DOHH2 (cell line): ENCODE measurements around the gene CLDN14.

Experiments
- H3F3A ChIP-seq: fragments of 200-600 bp; sonication (generic), shearing (Covaris generic); 2 replicates; pipeline ENCODE4 v1.6.0; 2016; ENCODE audit warnings: antibody characterized with exemption, mild to moderate bottlenecking; ENCODE audit not compliant: control insufficient read depth, insufficient read depth
- H3K27ac ChIP-seq: fragments of 200-600 bp; sonication (generic); 2 replicates; pipeline ENCODE4 v1.5.1; 2014; ENCODE audit warnings: low read depth, mild to moderate bottlenecking, low read length, moderate library complexity
- H3K27me3 ChIP-seq: fragments of 200-600 bp; sonication (generic); 2 replicates; pipeline ENCODE4 v1.6.1; 2014; ENCODE audit warnings: mild to moderate bottlenecking, low read length, mixed read lengths; ENCODE audit not compliant: control insufficient read depth
- H3K36me3 ChIP-seq: fragments of 200-600 bp; sonication (generic); 2 replicates; pipeline ENCODE4 v1.6.1; 2014; ENCODE audit warnings: mild to moderate bottlenecking, low read length, moderate library complexity, mixed read lengths; ENCODE audit not compliant: control insufficient read depth
- H3K4me1 ChIP-seq: fragments of 200-600 bp; sonication (generic); 2 replicates; pipeline ENCODE4 v1.6.1; 2014; ENCODE audit warnings: mild to moderate bottlenecking, low read length, mixed read lengths; ENCODE audit not compliant: control insufficient read depth
- H3K4me2 ChIP-seq: fragments of 200-600 bp; sonication (generic); 2 replicates; pipeline ENCODE4 v1.6.0; 2014; ENCODE audit warnings: mild to moderate bottlenecking, low read length, moderate library complexity
- H3K4me3 ChIP-seq: fragments of 200-600 bp; sonication (generic); 2 replicates; pipeline ENCODE4 v1.5.1; 2014; ENCODE audit warnings: mild to moderate bottlenecking, low read length, mixed read lengths
- H3K79me2 ChIP-seq: fragments of 200-600 bp; sonication (generic); 2 replicates; pipeline ENCODE4 v1.6.1; 2014; ENCODE audit warnings: mild to moderate bottlenecking, low read length, mixed read lengths; ENCODE audit not compliant: control insufficient read depth
- H3K9me2 ChIP-seq: fragments of 200-600 bp; sonication (generic); replicated peaks from 2 replicates; pipeline ENCODE4 v1.6.1; 2014; ENCODE audit warnings: mild to moderate bottlenecking, low read length, mixed read lengths; ENCODE audit not compliant: control insufficient read depth
- H3K9me3 ChIP-seq: fragments of 200-600 bp; sonication (generic); 2 replicates; pipeline ENCODE4 v1.6.1; 2014; ENCODE audit warnings: antibody characterized with exemption, low read length, mixed read lengths; ENCODE audit not compliant: control insufficient read depth, insufficient read depth
- H4K20me1 ChIP-seq: fragments of 200-600 bp; sonication (generic); 2 replicates; pipeline ENCODE4 v1.6.0; 2014; ENCODE audit warnings: low read depth, mild to moderate bottlenecking, antibody characterized with exemption, low read length, moderate library complexity; ENCODE audit not compliant: control insufficient read depth, insufficient read depth
- EZH2phosphoT487 ChIP-seq: fragments of 200-600 bp; sonication (generic); IDR thresholded peaks from 2 replicates; pipeline ENCODE4 v1.6.1; 2017; ENCODE audit warnings: borderline replicate concordance, mild to moderate bottlenecking, antibody characterized with exemption, low read length, moderate library complexity, mixed read lengths
- TF ChIP-seq, protein P1 (sequence below): fragments of 200-600 bp; sonication (generic); IDR thresholded peaks from one replicate; pipeline ENCODE4 v1.5.1; 2014; ENCODE audit warnings: antibody characterized with exemption, mild to moderate bottlenecking, low read depth, low read length; ENCODE audit not compliant: poor library complexity, severe bottlenecking

Gene CLDN14

DNA sequence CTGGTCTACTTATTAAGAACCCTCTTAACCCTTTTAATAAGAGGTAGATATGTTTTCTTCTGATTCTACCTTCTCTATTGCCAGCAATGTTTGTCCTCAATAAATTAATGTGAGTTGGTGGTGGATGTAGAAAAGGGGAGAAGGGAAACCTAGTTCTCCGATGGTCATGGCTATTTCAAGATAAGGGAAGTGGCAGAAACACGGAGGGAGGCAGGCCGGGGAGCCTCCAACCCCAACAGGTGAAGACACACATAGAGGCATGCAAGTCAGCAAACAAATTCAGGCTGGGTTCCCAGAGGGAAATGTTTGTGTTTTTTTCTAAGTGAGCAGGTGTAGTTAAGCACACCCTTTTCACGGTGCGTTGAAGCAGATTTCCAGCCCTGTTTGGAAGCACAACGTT is 31.0 kb upstream of the CLDN14 start:
- H3K27ac ChIP-seq: no peak overlapping the region
- H3K4me1 ChIP-seq: peaks cover 6% of the 10 kb centered on the region; the same call in 1 of the 2 replicates
- no peaks in the 10 kb centered on the region for H4K20me1 ChIP-seq
- no peaks in the 10 kb centered on the region for H3K79me2 ChIP-seq
- H3F3A ChIP-seq: no peaks in the 10 kb centered on the region
- H3K27me3 ChIP-seq: peaks cover 20% of the 10 kb centered on the region; the same call in 1 of the 2 replicates
- no peaks in the 10 kb centered on the region for H3K9me2 ChIP-seq
- no peak overlapping the region for H3K4me3 ChIP-seq
- H3K4me2 ChIP-seq: no peak overlapping the region
- H3K36me3 ChIP-seq: no peaks in the 10 kb centered on the region
- H3K9me3 ChIP-seq: no peaks in the 10 kb centered on the region
- TF ChIP-seq, protein P1, sequence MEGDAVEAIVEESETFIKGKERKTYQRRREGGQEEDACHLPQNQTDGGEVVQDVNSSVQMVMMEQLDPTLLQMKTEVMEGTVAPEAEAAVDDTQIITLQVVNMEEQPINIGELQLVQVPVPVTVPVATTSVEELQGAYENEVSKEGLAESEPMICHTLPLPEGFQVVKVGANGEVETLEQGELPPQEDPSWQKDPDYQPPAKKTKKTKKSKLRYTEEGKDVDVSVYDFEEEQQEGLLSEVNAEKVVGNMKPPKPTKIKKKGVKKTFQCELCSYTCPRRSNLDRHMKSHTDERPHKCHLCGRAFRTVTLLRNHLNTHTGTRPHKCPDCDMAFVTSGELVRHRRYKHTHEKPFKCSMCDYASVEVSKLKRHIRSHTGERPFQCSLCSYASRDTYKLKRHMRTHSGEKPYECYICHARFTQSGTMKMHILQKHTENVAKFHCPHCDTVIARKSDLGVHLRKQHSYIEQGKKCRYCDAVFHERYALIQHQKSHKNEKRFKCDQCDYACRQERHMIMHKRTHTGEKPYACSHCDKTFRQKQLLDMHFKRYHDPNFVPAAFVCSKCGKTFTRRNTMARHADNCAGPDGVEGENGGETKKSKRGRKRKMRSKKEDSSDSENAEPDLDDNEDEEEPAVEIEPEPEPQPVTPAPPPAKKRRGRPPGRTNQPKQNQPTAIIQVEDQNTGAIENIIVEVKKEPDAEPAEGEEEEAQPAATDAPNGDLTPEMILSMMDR: no peak
- TF ChIP-seq EZH2phosphoT487: no peak

DNA sequence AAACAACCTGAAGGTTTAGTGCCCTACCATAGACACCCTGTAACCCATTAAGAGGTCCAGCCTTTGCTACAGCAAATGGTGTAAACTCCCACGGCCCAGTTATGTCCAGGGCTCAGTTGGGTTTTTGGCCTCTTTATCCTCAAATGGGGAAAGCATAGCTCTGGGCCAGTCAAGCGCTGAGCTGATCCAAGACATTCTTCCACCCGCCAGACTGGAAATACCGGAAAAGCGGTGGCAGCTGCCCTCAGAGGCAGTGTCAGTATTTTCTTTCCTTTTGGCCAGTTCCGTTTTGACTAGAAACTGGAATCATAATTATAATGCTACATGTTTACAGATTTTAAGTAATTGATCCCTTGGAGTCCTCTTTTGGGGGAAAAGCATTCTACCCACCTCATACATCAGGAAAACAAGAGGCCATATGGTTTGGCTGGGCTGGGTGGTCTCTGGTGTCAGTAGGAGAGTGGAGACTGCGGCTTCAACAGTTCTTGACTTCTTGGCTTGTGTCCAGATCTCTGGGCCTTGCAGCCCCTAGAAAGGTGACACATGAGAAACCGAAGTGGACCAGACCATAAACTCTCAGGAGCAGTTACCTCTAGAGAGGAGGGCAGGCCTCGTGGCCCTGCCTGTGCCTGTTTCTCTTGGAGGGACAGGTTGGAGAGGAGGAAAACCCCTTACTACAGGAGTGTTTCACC is 30.2 kb upstream of the CLDN14 start:
- peaks cover 19% of the 10 kb centered on the region; the same call in 1 of the 2 replicates for H3K27me3 ChIP-seq
- H3F3A ChIP-seq: no peaks in the 10 kb centered on the region
- no peaks in the 10 kb centered on the region for H3K36me3 ChIP-seq
- TF ChIP-seq, protein P1: no peak
- TF ChIP-seq EZH2phosphoT487: no peak
- H3K27ac ChIP-seq: no peak overlapping the region
- H3K4me2 ChIP-seq: no peak overlapping the region
- H3K4me1 ChIP-seq: peaks cover 2% of the 10 kb centered on the region; the same call in 1 of the 2 replicates
- no peaks in the 10 kb centered on the region for H3K9me2 ChIP-seq
- H3K4me3 ChIP-seq: no peak overlapping the region
- H4K20me1 ChIP-seq: no peaks in the 10 kb centered on the region
- H3K9me3 ChIP-seq: no peaks in the 10 kb centered on the region
- no peaks in the 10 kb centered on the region for H3K79me2 ChIP-seq

DNA sequence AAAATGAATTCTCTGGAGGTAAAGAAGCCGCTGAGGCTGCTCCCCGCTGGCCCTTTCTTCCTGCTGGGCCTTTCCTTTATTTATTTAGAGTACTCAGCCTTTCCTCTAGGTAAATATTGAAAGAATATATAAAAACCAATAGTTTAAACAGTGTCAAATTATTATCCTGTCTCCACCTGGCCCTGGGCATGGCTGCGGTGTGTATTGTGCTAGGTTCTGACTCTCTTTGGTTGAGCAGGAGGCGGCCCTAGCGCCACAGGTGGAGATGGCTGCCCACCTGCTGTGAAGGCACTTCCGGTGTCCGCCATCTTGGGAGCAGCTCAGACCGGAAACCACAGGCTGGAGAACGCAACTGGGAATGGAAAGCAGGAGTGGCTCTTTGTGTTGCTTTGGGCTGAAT is 29.0 kb upstream of the CLDN14 start:
- Histone ChIP-seq H3K36me3 (no peaks in the 10 kb centered on the region), H3K79me2 (no peaks in the 10 kb centered on the region), H3K27me3 (peaks cover 22% of the 10 kb centered on the region), H3K9me3 (no peaks in the 10 kb centered on the region), H4K20me1 (no peaks in the 10 kb centered on the region; the same call in 1 of the 2 replicates), H3K9me2 (no peaks in the 10 kb centered on the region), H3K4me1 (no peaks in the 10 kb centered on the region), H3F3A (no peaks in the 10 kb centered on the region), H3K4me3 (no peak overlapping the region), H3K27ac (no peak overlapping the region), H3K4me2 (no peak overlapping the region)
- no peak for TF ChIP-seq EZH2phosphoT487
- TF ChIP-seq, protein P1: no peak
